Neural crest cell (in vitro differentiated cells): ENCODE data around the gene CFAP97. TPM values are rescaled to one million over a fixed set of nuclear protein-coding genes. Genes with fewer than 3 reads are reported as not detected.
"Not testable (repeated sequence)": the region's sequence is repeated elsewhere in the genome, so short reads cannot be mapped to it uniquely, and the experiment has no call there.

Experiments
- DNase-seq: peaks from one replicate; pipeline ENCODE4 v3.0.0; 2021; ENCODE audit warnings: low read depth, mixed read lengths, low spot score
- H3K27ac Mint-ChIP-seq: one replicate; pipeline ENCODE4 v1.8.0; 2021; ENCODE audit warnings: mild to moderate bottlenecking, mixed read lengths; ENCODE audit not compliant: unreplicated experiment
- H3K27me3 Mint-ChIP-seq: 2 replicates; pipeline ENCODE4 v1.8.0; 2021; ENCODE audit warnings: low read depth, mild to moderate bottlenecking, mixed read lengths
- H3K36me3 Mint-ChIP-seq: 2 replicates; pipeline ENCODE4 v1.8.0; 2021; ENCODE audit warnings: low read depth, mild to moderate bottlenecking, mixed read lengths
- H3K4me1 Mint-ChIP-seq: 2 replicates; pipeline ENCODE4 v1.8.0; 2021; ENCODE audit warnings: mixed read lengths
- H3K4me3 Mint-ChIP-seq: one replicate; pipeline ENCODE4 v1.8.0; 2021; ENCODE audit warnings: mild to moderate bottlenecking, mixed read lengths
- H3K9me3 Mint-ChIP-seq: 2 replicates; pipeline ENCODE4 v1.8.0; 2021; ENCODE audit warnings: mixed read lengths
- CTCF ChIP-seq: fragments of 200-600 bp; sonication (generic); conservative IDR thresholded peaks from 2 replicates; pipeline ENCODE4 v1.5.0; 2021; ENCODE audit warnings: antibody characterized with exemption, mild to moderate bottlenecking
- total RNA-seq: library from RNA; stranded (reverse); gene quantifications from 2 replicates; pipeline ENCODE4 v1.2.1, GENCODE V29; 2021

Gene CFAP97
- total RNA-seq, 1 donor from 2014 or later, result 34.6 TPM

GRCh38 chr4:185204238-185204910, 574 bp upstream of the CFAP97 start:
- no peak overlapping the region for H3K27ac Mint-ChIP-seq
- H3K4me1 Mint-ChIP-seq, result peaks cover 38% of the 10 kb centered on the region
- DNase-seq, result no peak
- no peaks in the 10 kb centered on the region for H3K9me3 Mint-ChIP-seq
- no peaks in the 10 kb centered on the region for H3K36me3 Mint-ChIP-seq
- H3K27me3 Mint-ChIP-seq, result peaks cover 6% of the 10 kb centered on the region
- TF ChIP-seq CTCF, result no peak
- H3K4me3 Mint-ChIP-seq, result peak overlapping the region; percentile 84

DNA sequence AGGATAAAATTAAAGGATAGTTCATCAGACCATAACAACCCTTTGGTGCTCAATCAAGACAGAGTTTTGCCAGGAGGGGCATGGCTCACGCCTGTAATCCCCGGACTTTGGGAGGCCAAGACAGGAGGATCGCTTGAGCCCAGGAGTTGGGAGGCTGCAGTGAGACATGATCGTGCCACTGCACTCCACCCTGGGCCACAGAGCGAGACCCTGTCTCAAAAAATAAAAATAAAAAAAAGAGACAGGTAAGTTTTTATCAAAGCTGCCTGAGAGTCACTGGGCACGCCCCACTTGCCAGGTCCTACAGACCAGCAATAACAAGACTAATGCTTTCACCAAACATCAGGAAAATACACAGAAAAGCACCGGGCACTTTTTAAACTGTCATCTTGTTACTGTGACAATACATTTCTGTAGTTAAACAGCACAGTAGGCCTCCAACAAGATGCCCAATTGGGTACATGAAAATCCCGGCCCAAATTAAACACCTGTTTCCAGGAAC, 765 bp downstream of the CFAP97 start:
- Mint-ChIP-seq H3K36me3 (no peaks in the 10 kb centered on the region), H3K4me3 (peak overlapping the region; percentile 98), H3K4me1 (peaks cover 31% of the 10 kb centered on the region), H3K9me3 (no peaks in the 10 kb centered on the region), H3K27me3 (no peaks in the 10 kb centered on the region), H3K27ac (peak overlapping the region; percentile 98)
- TF ChIP-seq CTCF, result no peak
- DNase-seq, result no peak

GRCh38 chr4:185201977-185202962, 1.5 kb downstream of the CFAP97 start:
- Mint-ChIP-seq H3K36me3 (no peaks in the 10 kb centered on the region), H3K27ac (no peak overlapping the region), H3K9me3 (no peaks in the 10 kb centered on the region), H3K4me3 (peak overlapping the region; percentile 98), H3K4me1 (peaks cover 31% of the 10 kb centered on the region), H3K27me3 (no peaks in the 10 kb centered on the region)
- DNase-seq, result no peak
- no peak for TF ChIP-seq CTCF

GRCh38 chr4:185198189-185198588, 5.6 kb downstream of the CFAP97 start:
- H3K9me3 Mint-ChIP-seq, H3K36me3 Mint-ChIP-seq, H3K27me3 Mint-ChIP-seq, H3K4me3 Mint-ChIP-seq, DNase-seq, H3K27ac Mint-ChIP-seq: not testable (repeated sequence)
- H3K4me1 Mint-ChIP-seq, result peaks cover 20% of the 10 kb centered on the region

DNA sequence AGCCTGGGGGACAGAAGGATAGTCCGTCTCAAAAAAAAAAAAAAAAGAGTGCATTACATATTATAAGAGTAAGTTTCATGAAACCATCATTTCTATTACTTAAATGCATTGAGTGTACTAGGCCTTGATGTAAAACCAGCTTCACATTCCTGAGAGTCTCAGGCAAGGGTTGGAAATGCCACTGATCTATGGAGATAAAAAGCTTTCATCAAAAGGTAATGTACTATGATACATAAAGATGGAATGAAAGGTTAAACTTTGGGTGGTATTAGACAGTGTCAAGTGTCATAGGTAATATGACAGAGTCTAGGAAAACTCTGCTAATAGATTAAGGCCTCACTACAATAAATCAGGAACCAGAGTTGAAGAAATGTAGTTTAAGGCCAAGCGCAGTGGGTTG, 7.4 kb downstream of the CFAP97 start:
- Mint-ChIP-seq H3K27ac (no peak overlapping the region), H3K4me1 (peaks cover 3% of the 10 kb centered on the region), H3K36me3 (peaks cover 5% of the 10 kb centered on the region), H3K4me3 (no peak overlapping the region), H3K27me3 (no peaks in the 10 kb centered on the region), H3K9me3 (no peaks in the 10 kb centered on the region)
- no peak for TF ChIP-seq CTCF
- no peak for DNase-seq
